Right atrium auricular region (tissue), 2 donors: ENCODE results near the gene RIPK1. TPM values are rescaled to one million over a fixed set of nuclear protein-coding genes. Genes with fewer than 3 reads are reported as not detected.

ENCODE experiments used
- DNase-seq: peaks from one replicate; pipeline ENCODE4 v3.0.0-alpha.2; 2019; ENCODE audit warnings: low spot score
- H3K27ac ChIP-seq, 2 donors: fragments of 200-600 bp; sonication (generic); 1 replicate in 1 of 2; 2 replicates in 1 of 2; pipeline ENCODE4 v1.5.1; 2016 to 2019
- H3K27me3 ChIP-seq, 2 donors: fragments of 200-600 bp; sonication (generic); one replicate each; pipeline versions ENCODE4 v1.5.1 to v1.6.0; 2017 to 2019
- H3K36me3 ChIP-seq: fragments of 200-600 bp; sonication (generic); one replicate; pipeline ENCODE4 v1.5.1; 2016
- H3K4me1 ChIP-seq, 2 donors: fragments of 200-600 bp; sonication (generic); one replicate each; pipeline versions ENCODE4 v1.5.1 to v1.6.0; 2017 to 2019
- H3K4me3 ChIP-seq, 2 donors: fragments of 200-600 bp; sonication (generic); 1 replicate in 1 of 2; 2 replicates in 1 of 2; pipeline ENCODE4 v1.5.1; 2017 to 2019; ENCODE audit warnings: mild to moderate bottlenecking in 1 of 2, moderate library complexity in 1 of 2
- H3K9me3 ChIP-seq, 2 donors: fragments of 200-600 bp; sonication (generic); one replicate each; pipeline ENCODE4 v1.5.1; 2019
- total RNA-seq, 2 donors: library from RNA; depleted of rRNA; stranded (reverse); fragments of >200 nt; gene quantifications; one replicate each; pipeline ENCODE4 v1.1.0, GENCODE V29; 2016
- TF ChIP-seq, protein P1 (sequence below), 2 donors: fragments of 200-600 bp; sonication (generic); IDR thresholded peaks; one replicate each; pipeline ENCODE4 v1.5.1; 2019; ENCODE audit warnings: antibody characterized with exemption in 2 of 2

The RIPK1 gene
- total RNA-seq, 2 donors from 2014 or later, result 9.5 to 11.3 TPM

DNA sequence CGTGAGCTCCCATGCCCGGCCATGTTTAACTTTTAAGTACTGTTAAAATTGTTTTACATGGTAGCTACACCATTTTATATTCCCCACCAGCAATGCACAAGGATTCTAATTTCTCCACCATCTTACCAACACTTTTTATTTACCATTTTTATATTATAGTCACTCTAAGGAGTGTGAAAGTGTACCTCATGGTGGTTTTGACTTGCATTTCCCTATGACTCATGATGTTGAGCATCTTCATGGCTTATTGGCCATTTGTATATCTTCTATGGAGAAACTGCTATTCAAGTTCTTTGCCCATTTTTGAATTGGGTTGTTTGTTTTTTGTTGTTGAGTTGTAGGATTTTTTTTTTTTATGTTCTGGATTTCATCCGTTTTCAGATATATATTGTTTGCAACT, 34.6 kb downstream of the RIPK1 start:
- Histone ChIP-seq H3K36me3 (peaks cover 62% of the 10 kb centered on the region), H3K9me3 (no peaks in the 10 kb centered on the region), H3K27me3 (no peaks in the 10 kb centered on the region), H3K4me3 (no peak overlapping the region), H3K27ac (no peak overlapping the region), H3K4me1 (no peaks in the 10 kb centered on the region)
- no peak for DNase-seq
- TF ChIP-seq, protein P1, sequence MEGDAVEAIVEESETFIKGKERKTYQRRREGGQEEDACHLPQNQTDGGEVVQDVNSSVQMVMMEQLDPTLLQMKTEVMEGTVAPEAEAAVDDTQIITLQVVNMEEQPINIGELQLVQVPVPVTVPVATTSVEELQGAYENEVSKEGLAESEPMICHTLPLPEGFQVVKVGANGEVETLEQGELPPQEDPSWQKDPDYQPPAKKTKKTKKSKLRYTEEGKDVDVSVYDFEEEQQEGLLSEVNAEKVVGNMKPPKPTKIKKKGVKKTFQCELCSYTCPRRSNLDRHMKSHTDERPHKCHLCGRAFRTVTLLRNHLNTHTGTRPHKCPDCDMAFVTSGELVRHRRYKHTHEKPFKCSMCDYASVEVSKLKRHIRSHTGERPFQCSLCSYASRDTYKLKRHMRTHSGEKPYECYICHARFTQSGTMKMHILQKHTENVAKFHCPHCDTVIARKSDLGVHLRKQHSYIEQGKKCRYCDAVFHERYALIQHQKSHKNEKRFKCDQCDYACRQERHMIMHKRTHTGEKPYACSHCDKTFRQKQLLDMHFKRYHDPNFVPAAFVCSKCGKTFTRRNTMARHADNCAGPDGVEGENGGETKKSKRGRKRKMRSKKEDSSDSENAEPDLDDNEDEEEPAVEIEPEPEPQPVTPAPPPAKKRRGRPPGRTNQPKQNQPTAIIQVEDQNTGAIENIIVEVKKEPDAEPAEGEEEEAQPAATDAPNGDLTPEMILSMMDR (IDR thresholded peaks at IDR 0.05), result no peak

DNA sequence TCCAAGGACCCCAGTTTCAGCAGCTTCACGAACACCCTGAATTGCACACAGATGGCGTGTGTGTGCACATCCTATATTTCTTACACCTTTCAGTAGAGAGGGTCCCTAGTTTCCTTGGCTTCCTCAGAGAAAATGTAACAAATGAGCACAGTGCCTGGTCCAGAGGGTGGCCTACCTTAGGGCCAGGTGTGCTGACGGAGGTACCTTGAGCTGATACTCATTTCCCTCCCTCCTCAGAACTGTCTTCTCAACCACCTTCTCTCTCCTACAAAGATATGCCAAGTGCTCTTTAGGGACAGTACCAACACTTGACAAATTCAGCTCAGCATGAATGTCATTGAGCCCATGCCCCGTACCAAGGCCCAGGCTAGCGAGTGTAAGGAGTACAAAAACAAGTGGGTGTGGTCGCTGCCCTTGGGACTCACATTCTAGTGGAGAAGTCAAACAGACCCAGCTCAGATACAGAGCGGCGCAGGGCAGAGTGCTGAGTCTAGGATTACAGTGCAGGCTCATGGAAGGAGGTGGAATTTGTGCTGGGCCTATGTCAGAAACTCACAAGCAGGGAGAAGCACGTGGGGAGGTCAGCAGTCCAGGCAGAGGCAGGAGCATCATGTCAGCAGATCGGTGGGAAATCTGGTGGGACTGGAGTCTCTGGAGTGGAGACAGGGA, 40.6 kb downstream of the RIPK1 start:
- DNase-seq, result no peak
- TF ChIP-seq, protein P1 (IDR thresholded peaks at IDR 0.05), result no peak
- Histone ChIP-seq H3K27me3 (no peaks in the 10 kb centered on the region), H3K4me3 (no peak overlapping the region), H3K27ac (no peak overlapping the region), H3K36me3 (peaks cover 76% of the 10 kb centered on the region), H3K9me3 (no peaks in the 10 kb centered on the region), H3K4me1 (no peaks in the 10 kb centered on the region)

DNA sequence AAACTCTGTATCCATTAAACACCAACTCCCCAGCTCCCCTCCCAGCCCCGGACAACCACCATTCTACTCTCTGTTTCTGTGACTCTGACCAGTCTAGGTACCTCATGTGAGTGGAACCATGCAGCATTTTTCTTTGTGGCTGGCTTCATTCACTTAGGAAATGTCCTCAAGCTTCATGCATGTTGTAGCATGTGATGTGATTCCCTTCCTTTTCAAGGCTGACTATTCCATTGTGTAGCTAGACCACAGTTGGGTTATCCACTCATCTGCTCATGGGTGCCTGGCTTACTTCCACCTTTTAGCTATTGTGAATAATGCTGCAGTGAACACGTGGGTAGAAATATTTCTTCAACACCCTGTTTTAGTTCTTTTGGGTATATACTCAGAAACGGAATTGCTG, 41.5 kb downstream of the RIPK1 start:
- Histone ChIP-seq H3K4me3 (no peak overlapping the region), H3K27me3 (no peaks in the 10 kb centered on the region), H3K36me3 (peaks cover 76% of the 10 kb centered on the region), H3K9me3 (no peaks in the 10 kb centered on the region), H3K4me1 (no peaks in the 10 kb centered on the region), H3K27ac (no peak overlapping the region)
- DNase-seq, result no peak
- TF ChIP-seq, protein P1 (IDR thresholded peaks at IDR 0.05), result no peak

DNA sequence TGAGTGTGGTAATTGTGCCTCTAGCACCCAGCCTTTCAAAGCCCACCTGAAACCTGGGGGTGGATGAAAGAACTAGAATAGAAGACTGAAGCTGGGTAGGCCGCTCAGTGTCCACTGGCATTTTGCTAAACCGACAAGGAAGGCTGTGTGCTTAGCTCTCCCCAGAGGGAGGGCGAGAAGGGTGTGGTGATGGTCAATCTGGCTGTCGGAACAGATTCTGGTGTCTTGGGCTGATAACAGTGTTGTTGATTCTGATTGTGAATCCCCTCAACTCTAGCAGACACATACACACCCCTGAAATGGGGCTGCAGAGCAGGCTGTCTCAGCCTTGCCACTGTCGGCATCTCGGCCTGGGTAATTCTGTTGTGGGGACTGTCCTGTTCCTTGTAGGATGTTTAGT, 46.1 kb downstream of the RIPK1 start:
- no peak for DNase-seq
- Histone ChIP-seq H3K27ac (no peak overlapping the region), H3K36me3 (peaks cover 45% of the 10 kb centered on the region), H3K4me3 (no peak overlapping the region), H3K4me1 (peaks cover 0 to 5% of the 10 kb centered on the region in 2 donors), H3K9me3 (no peaks in the 10 kb centered on the region), H3K27me3 (no peaks in the 10 kb centered on the region)
- TF ChIP-seq, protein P1 (IDR thresholded peaks at IDR 0.05), result no peak

DNA sequence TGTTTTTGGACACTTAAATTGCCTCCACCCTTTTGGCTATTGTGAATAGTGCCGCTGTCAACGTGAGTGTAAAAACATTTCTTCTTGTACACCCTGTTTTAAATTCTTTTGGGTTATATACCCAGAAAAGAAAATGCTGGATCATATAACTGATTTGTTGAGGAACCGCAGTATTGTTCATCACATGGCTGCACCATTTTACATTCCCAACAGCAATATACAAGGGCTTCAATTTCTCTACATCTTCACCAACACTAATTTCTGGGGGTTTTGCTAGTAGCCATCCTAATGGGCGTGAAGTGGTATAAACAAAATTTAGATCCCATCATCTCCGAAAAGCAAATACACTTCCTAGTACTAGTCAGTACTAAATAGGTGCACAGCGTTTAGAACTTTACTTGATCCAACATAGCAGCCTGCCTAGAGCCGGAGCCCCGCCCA, 49.6 kb downstream of the RIPK1 start:
- peak overlapping the region; percentile 60 to 91 for H3K4me3 ChIP-seq
- no peak for DNase-seq
- peaks cover 19% of the 10 kb centered on the region for H3K36me3 ChIP-seq
- peaks cover 0 to 5% of the 10 kb centered on the region in 2 donors for H3K4me1 ChIP-seq
- no peaks in the 10 kb centered on the region for H3K27me3 ChIP-seq
- peak overlapping the region; percentile 87 to 90 for H3K27ac ChIP-seq
- H3K9me3 ChIP-seq, result no peaks in the 10 kb centered on the region
- TF ChIP-seq, protein P1 (IDR thresholded peaks at IDR 0.05), result no peak
